Endothelial cell (in vitro differentiated cells): ENCODE results near the gene AP3S2. TPM values are rescaled to one million over a fixed set of nuclear protein-coding genes. Genes with fewer than 3 reads are reported as not detected.
"Not testable (repeated sequence)": the region's sequence is repeated elsewhere in the genome, so short reads cannot be mapped to it uniquely, and the experiment has no call there.

Experiments used
- DNase-seq: peaks from one replicate; pipeline ENCODE4 v3.0.0; 2021; ENCODE audit warnings: low spot score
- H3K27ac Mint-ChIP-seq: one replicate; pipeline ENCODE4 v1.8.0; 2021; ENCODE audit warnings: mixed read lengths, inconsistent platforms; ENCODE audit not compliant: unreplicated experiment
- H3K27me3 Mint-ChIP-seq: one replicate; pipeline ENCODE4 v1.8.0; 2021; ENCODE audit warnings: mild to moderate bottlenecking, moderate library complexity, mixed read lengths, inconsistent platforms; ENCODE audit not compliant: unreplicated experiment
- H3K36me3 Mint-ChIP-seq: one replicate; pipeline ENCODE4 v1.8.0; 2021; ENCODE audit warnings: mild to moderate bottlenecking, low read depth, mixed read lengths, inconsistent platforms; ENCODE audit not compliant: unreplicated experiment
- H3K4me1 Mint-ChIP-seq: one replicate; pipeline ENCODE4 v1.8.0; 2021; ENCODE audit warnings: mild to moderate bottlenecking, mixed read lengths, inconsistent platforms; ENCODE audit not compliant: unreplicated experiment
- H3K4me3 Mint-ChIP-seq: one replicate; pipeline ENCODE4 v1.8.0; 2021; ENCODE audit warnings: mild to moderate bottlenecking, mixed read lengths, inconsistent platforms; ENCODE audit not compliant: unreplicated experiment
- H3K9me3 Mint-ChIP-seq: one replicate; pipeline ENCODE4 v1.8.0; 2021; ENCODE audit warnings: mixed read lengths, inconsistent platforms; ENCODE audit not compliant: unreplicated experiment
- total RNA-seq: library from RNA; stranded (reverse); fragmentation: NEBNext Ultra II Directional; extraction: Animal tissue kit (Norgen Biotek cat#: 25700); gene quantifications from one replicate; pipeline ENCODE4 v1.2.1, GENCODE V29; 2021; ENCODE audit not compliant: unreplicated experiment
- TF ChIP-seq, protein P1 (sequence below): fragments of 200-600 bp; sonication (generic); IDR thresholded peaks from one replicate; pipeline ENCODE4 v1.5.0; 2021; ENCODE audit warnings: antibody characterized with exemption; ENCODE audit not compliant: unreplicated experiment

Gene AP3S2
- total RNA-seq, 1 donor from 2014 or later = 23.2 TPM

DNA sequence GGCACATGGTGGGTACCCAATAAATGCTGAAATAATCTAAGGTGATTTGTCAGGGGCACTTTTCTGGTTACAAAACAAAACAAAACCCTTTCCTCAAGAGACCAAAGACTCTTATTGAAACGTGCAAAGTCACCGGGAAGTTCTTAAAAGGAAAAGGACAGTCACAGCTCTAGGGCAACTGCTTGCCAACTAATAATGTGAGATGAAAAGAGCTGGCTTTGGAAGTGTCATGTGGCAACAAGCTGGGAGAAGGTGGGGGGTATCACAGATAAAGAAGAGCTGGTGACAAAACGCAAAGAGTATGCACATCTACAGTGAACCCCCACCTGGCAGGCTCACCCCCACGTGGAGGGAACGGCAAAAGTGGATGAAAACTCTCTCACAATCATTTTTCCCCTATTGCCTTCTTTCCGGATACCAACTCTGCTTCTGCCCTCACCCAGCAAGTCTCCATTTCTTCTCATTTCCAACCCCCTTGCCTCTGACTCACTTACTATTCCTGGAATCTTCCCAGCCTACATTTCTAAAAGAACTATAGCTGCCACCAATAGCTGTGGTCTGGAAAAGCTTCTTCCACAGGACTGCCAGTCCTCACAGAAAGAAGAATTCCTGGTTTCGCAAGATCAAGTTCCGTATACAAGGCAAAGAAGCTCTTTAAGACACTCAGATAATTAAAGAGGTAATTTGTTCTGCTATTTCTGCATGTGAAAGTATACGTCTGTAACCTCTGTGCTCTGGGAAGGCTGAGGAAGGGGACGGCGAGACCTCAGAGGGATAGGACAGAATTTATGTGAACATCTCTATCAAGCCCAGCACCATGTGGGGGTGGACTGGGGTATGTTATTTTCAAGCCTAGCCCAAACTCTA lies 57.3 kb downstream of the AP3S2 start:
- H3K36me3 Mint-ChIP-seq = peaks cover 29% of the 10 kb centered on the region
- H3K4me1 Mint-ChIP-seq = peaks cover 8% of the 10 kb centered on the region
- H3K27ac Mint-ChIP-seq = no peak overlapping the region
- DNase-seq = no peak
- TF ChIP-seq, protein P1, sequence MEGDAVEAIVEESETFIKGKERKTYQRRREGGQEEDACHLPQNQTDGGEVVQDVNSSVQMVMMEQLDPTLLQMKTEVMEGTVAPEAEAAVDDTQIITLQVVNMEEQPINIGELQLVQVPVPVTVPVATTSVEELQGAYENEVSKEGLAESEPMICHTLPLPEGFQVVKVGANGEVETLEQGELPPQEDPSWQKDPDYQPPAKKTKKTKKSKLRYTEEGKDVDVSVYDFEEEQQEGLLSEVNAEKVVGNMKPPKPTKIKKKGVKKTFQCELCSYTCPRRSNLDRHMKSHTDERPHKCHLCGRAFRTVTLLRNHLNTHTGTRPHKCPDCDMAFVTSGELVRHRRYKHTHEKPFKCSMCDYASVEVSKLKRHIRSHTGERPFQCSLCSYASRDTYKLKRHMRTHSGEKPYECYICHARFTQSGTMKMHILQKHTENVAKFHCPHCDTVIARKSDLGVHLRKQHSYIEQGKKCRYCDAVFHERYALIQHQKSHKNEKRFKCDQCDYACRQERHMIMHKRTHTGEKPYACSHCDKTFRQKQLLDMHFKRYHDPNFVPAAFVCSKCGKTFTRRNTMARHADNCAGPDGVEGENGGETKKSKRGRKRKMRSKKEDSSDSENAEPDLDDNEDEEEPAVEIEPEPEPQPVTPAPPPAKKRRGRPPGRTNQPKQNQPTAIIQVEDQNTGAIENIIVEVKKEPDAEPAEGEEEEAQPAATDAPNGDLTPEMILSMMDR = no peak
- H3K4me3 Mint-ChIP-seq = no peak overlapping the region
- peaks cover 2% of the 10 kb centered on the region for H3K27me3 Mint-ChIP-seq
- no peaks in the 10 kb centered on the region for H3K9me3 Mint-ChIP-seq

DNA sequence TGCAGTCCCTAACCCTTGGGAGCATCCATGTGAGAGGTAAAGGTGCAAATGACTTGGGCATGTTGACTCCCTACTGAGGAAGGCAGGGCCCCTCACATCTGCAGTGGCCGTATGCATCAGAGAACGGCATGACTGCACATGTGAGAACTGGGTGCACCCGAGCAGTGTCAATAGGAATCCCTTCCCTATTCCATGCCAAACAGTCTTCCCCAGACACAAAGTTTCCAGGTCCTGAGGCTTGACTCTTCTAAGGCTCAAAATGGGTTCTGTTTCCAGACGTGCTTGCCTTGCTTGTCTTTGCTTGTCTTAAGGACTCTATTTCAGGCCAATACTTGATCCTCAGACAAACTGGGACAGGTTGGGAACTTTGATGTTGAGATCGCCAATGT lies 58.6 kb downstream of the AP3S2 start:
- Mint-ChIP-seq H3K36me3 (peaks cover 32% of the 10 kb centered on the region), H3K4me1 (peaks cover 11% of the 10 kb centered on the region), H3K27me3 (peaks cover 5% of the 10 kb centered on the region), H3K4me3 (no peak overlapping the region), H3K9me3 (no peaks in the 10 kb centered on the region), H3K27ac (no peak overlapping the region)
- TF ChIP-seq, protein P1 = no peak
- DNase-seq = no peak

DNA sequence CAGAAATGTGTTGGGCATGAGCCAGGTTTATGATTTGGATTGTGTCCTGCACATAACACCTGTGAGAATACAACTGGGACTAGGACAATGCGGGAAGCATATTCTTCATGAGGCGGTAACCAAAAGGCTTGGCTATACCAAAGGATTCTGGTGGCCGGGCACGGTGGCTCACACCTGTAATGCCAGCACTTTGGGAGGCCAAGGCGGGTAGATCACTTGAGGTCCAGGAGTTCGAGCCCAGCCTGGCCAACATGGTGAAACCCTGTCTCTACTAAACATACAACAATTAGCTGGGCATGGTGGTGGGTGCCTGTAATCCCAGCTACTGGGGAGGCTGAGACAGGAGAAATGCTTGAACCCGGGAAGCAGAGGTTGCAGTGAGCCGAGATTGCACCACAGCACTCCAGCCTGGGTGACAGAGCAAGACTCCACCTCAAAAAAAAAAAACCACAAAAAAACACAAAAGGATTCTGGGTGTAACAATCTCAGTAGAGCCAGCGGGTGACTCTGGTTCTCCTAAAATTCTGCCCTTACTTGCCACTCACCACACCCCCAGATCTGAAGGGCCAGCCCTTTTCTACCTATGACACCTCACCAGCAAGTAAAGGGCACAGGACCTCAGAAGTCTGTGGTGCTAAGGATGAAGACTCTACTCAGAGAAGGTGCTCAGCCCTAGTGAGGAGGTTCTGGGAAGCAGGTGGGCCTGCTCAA lies 59.2 kb downstream of the AP3S2 start:
- peaks cover 33% of the 10 kb centered on the region for H3K36me3 Mint-ChIP-seq
- not testable (repeated sequence) for H3K27me3 Mint-ChIP-seq, DNase-seq, H3K4me3 Mint-ChIP-seq, H3K9me3 Mint-ChIP-seq, H3K27ac Mint-ChIP-seq
- peaks cover 16% of the 10 kb centered on the region for H3K4me1 Mint-ChIP-seq

DNA sequence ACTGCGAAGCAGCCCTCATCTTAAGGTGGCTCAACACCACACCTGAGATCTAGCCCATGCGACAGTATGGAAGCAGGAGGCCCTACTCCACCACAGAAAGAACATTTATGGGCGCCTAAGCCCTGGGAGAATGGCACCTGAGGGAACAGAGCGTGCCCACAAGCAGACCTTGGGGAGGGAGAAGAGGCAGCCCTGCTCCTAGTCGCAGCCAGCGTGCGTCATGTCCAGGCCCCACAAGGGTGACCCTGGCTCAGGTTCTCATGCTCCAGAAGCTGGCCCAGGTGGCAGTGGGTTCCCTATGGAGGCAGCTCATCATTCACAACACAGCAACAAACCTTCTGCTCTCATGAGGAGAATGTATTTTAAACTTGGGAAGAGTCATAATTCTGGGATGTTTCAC lies 59.8 kb downstream of the AP3S2 start:
- H3K27ac Mint-ChIP-seq = no peak overlapping the region
- H3K27me3 Mint-ChIP-seq = peaks cover 5% of the 10 kb centered on the region
- peaks cover 36% of the 10 kb centered on the region for H3K36me3 Mint-ChIP-seq
- TF ChIP-seq, protein P1 = no peak
- no peaks in the 10 kb centered on the region for H3K9me3 Mint-ChIP-seq
- DNase-seq = no peak
- peaks cover 21% of the 10 kb centered on the region for H3K4me1 Mint-ChIP-seq
- no peak overlapping the region for H3K4me3 Mint-ChIP-seq

DNA sequence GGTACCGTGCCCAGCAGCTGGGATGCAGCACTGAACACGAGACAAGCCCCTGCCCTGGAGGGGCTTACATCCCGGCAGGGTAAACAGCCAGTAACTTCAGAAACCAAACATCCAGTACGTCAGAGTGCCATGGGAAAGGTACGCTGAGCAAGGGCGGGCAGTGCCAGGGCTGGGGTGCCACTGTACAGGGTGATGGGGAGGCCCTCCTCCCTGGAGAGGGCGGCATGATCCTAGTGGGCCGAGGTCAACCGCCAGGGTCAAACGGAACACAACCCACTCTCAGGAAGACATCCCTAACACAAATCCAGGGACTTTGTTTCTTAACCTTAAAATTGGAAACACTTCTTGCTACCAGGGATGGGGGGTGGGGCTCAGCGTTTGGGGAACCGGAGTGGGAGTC lies 63.2 kb downstream of the AP3S2 start:
- H3K36me3 Mint-ChIP-seq = peaks cover 28% of the 10 kb centered on the region
- no peak overlapping the region for H3K27ac Mint-ChIP-seq
- no peaks in the 10 kb centered on the region for H3K9me3 Mint-ChIP-seq
- H3K4me1 Mint-ChIP-seq = peaks cover 21% of the 10 kb centered on the region
- no peak for DNase-seq
- H3K4me3 Mint-ChIP-seq = peak overlapping the region; percentile 64
- H3K27me3 Mint-ChIP-seq = peaks cover 13% of the 10 kb centered on the region
- TF ChIP-seq, protein P1 = no peak
